Measurements from ENCODE around the gene LCAT.
A peak's percentile ranks its signal among the peaks of the same experiment; 100 is the strongest.
"Not testable (repeated sequence)": the region's sequence is repeated elsewhere in the genome, so short reads cannot be mapped to it uniquely, and the experiment has no call there.

Gene LCAT

GRCh38 chr16:67943619-67944504, at the start of gene LCAT:
TSS of gene LCAT (minus strand) at chr16:67944120. CDS start at chr16:67944101, 19 bp downstream.
- no peak for DNase-seq

DNA sequence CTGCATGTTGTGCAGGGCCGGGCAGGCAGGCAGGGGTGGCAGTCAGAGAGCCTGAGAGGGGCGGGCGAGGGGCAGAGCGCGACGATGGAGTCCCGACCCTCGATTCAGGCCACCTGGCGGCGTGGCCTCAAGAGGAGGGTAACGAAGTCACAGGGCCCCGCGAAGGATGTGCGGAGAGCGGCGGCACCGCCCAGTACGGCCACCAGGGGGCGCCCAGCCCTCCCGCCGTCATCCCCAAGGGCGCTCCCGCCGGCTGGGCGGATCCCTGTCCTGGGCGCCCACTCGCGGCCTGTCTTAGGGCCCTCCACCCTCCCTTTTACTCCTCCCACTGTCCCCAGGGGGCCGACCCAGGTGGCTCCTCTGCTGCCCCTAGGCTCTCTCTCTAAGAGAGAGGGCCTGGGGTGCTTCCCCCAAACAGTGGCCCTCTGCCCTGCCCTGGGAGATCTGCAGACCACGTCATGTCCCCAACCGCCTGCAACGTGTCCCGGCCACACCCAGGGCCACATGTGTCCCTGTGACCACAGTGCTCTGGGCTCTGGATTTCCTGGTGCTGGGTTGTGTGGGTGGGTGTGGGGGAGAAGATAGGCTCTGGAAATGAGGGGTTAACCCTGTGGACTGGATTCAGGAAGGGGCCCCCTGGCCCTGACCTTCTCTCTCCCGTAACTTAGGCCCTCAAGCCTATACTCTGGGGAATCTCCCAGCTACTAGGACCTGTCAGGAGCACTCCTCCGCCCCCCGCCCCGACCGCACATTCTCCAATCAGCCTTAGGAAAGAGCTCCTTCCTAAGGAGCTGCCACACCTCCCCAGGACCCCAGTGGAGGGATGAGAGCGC, 49.5 kb upstream of the LCAT start:
- peak; percentile 87 for DNase-seq

DNA sequence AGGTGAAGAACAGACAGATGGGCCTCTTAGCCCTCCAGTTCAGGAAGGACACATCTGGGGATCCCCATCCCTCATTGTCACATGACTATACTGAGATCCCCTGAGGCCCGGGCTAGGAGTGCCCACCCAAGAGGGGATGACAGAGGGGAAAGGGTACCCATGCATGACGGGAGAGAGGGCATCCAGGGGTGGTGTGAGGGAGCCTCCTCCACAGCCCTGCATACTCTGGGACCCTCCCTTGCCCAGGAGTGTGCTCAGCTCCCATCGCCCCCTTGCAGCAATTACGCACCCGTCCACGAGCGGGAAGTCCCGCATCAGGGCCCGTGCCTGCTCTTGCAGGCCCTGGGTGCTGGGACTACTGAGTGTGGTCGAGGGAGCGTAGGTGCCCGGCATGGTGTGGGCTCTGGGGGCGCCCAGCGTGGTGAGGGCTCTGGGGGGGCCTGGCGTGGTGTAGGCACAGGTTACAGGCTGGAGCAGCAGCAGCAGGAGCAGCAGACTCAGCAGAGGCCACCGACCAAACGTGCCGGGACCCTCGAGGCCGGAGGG, 48.8 kb upstream of the LCAT start:
- DNase-seq: no peak

- DNase-seq: no peak
These were observed 46.1 kb upstream of the LCAT start for GRCh38 chr16:67990018-67990386.

- DNase-seq: no peak
These were observed 45.5 kb upstream of the LCAT start for GRCh38 chr16:67989322-67990017.

DNA sequence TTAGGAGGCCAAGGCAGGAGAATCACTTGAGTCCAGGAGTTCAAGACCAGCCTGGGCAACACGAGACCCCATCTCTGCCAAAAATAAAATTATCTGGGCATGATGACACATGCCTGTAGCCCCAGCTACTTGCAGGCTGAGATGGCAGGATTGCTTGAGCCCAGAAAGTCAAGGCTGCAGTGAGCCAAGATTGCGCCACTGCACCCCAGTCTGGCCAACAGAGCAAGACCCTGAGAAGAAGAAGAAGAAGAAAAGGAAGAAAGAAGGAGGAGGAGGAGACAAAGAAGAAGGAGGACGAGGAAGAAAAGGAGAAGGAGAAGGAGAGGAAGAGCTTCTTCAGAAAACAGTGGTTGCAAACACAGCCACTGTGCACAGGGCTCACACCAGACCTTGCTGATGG, 44.8 kb upstream of the LCAT start:
- no peak for DNase-seq

DNA sequence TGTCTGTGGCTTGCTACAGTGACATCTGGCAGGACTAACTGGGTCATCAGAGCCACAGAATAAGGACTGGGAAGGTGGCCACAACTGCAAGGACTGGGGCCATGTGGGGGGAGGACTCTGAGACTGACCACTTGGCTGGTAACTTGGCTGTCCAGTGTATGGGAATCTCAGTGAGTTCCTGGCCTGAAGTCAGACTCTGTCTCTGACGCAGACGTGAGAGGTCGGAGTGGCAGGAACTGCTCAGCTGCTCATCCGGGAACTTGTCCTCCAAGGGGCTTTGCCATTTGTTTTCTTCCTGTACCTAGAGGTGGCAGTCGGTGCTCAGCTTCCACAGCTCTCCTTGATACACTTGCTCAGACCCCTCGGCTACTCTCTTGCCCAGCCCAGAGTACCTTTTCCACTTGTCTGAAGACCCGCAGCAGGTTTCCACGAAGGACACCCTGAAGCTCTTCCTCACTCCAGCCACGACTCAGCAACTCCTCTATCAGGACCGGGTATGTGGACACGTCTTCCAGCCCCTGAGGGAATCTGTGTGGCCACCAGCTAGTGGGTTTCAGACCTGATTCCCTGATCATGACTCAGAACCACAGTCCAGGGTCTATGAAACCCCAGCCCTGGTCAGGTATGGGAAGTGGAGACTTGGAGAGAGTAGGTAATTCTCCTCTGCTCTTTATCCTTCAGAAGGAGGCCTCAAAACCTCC, 43.7 kb upstream of the LCAT start:
- DNase-seq: no peak

- no peak for DNase-seq
These were observed 43.0 kb upstream of the LCAT start for GRCh38 chr16:67986949-67987348.

GRCh38 chr16:67982011-67982696, 38.2 kb upstream of the LCAT start:
- DNase-seq: no peak

DNA sequence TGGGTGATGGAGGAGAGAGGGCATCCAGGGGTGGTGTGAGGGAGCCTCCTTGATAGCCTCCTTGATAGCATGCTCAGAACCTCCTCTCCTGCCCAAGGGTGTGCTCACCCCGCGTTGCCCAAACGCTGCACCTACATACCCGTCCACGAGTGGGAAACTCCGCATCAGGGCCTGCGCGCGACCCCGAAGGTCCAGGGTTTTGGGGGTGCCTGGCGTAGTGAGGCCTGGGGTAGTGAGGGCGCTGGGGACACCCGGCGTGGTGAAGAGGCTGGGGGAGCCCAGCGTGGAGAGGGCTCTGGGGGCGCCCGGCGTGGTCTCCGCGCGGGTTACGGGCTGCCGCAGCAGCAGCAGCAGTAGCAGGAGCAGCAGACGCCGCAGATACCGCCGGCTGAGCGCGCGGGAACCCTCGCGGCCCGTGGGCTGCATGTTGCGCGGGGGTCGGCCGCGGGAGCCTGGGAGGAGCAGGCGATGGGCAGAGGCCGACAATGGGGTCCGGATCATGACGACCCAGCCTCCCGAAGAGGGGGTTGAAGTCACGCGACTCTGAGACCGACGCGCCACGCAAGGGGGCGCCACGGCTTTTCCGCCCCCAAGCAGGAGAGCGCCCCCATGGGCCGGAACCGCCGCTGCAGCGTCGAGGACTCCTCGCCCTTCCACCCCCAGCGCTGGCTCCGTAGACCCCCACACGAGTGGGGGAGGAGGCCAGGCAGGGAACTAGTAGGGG, 36.2 kb upstream of the LCAT start, which contains the start of gene DPEP3:
Gene DPEP3 (minus strand): TSS at position 545 of the 724 bp plus-strand sequence. CDS start 119 bp downstream, at position 426.
- peak; percentile 22 for DNase-seq

DNA sequence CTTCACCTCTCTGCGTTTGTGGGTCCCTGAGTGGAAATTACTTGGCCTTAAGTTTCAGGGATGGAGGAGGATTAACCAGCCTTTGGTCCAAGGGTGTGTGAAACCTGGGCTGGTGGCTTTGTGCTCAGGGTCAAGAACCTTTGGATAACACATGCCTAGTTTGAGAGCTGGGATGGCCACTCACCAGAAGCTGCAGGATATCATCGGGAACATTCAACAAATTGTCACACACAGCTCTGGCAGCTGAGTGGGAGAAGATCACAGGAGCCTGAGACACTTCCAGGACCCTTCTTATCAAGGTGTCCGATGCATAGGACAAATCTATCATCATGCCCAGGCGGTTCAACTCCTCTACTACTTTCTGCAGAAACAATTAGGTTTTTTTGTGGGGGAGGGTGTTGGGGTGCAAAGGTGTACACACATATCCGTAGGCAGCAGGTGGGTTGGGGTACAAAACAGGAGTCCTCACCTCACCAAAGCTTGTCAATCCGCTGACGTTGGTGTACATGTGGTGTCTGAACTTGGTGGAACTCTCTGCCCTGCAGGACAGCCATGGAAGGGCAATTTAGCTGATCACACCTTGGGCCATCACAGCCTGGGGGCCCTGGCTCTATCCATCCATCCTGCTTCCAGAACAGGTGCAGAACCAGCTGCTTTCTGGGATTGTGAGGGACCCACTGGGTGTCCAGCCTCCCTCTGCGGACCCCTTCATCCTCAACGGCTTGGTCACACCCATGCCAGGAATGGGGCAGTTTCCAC, 33.7 kb upstream of the LCAT start:
- no peak for DNase-seq

DNA sequence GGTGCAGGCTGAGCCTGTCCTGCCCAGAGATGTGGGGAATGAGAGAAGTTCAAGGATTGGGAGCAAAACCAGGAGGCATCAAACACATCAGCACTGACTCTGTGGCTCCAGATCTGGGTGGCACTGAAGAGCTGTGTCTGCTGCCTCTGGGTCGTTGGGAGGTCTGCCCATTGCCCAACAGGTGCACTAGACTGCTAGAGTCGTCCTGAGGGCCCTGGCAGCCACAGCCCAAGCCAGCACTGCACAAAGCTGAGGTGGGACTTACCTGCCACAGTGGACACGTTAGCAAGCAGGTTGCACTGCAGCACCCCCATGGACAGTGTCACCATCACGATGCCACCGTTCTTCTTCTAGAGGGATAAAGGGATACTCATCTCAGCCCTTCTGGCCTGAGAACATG, 33.1 kb upstream of the LCAT start:
- DNase-seq: no peak

DNA sequence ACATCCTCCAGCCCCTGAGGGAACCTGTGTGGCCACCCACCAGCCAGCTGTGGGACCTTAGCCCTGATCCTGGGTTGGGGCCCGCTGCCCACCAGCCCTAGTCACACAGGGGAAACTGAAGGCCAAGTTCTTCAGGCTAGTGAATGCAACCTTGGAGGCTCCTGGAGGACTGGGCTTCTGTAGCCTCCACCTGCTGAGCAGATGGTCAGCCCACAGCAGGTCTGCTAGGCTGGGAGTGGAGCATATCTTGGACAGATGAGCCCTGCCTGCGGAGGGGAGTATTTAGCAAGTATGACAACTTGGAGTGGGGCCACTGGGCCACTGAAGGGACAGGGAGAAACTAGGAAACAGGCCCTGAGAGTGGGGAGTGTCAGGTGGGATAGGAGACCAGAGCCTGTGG, 32.3 kb upstream of the LCAT start:
- no peak for DNase-seq

DNA sequence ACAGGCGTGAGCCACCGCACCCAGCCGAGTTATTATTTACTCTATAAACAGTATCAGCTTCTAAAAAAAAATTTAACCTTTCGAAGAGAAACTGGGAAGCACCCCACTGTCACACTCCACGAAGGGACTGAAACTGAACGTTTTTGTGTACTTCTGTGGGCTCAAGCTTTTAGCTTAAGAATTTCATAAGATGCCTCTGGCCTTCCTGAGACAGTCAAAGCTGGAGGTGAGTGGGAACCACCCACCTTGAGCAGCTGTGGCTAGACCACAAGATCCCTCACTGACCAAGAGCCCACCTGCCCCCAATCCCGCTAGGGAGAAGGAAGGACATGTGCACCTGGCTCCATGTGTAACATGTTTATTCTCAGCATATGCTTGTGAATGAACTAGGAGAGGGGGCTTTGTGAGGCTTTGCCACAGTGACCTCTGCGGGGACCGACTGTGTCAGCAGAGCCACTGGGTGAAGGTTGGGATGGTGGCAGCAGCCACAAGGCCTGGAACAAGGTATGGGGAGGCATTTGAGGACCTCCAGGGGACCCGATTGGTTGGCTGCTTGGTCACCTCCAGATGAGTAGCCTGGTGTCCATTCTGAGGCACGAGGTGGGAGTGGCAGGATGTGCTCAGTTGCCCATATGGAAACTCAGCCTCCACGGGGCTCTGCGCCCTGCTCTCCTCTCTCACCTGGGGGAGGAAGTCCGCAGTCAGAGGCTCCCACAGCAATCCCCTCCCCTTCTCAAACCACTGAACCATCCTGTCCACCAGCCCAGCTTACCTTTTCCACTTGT, 31.6 kb upstream of the LCAT start:
- DNase-seq: no peak

- DNase-seq: not testable (repeated sequence)
These were observed 28.4 kb upstream of the LCAT start for GRCh38 chr16:67972285-67972684.

DNA sequence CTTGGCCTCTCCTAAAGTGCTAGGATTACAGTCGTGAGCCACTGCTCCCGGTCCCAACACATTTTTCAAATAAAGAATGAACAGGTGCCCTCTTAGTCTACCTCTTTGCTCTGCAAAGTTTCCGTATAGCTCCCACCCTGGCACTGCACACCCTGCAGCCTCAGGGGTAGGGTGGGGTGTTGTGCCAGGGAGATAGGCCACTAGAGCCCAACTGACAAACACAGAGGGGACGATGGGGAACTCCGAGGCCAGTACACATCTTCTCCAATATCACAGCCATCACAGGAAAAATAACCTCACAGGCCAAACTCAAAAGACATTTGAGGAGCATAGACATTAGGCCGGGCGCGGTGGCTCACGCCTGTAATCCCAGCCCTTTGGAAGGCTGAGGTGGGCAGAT, 27.2 kb upstream of the LCAT start:
- DNase-seq: no peak

DNA sequence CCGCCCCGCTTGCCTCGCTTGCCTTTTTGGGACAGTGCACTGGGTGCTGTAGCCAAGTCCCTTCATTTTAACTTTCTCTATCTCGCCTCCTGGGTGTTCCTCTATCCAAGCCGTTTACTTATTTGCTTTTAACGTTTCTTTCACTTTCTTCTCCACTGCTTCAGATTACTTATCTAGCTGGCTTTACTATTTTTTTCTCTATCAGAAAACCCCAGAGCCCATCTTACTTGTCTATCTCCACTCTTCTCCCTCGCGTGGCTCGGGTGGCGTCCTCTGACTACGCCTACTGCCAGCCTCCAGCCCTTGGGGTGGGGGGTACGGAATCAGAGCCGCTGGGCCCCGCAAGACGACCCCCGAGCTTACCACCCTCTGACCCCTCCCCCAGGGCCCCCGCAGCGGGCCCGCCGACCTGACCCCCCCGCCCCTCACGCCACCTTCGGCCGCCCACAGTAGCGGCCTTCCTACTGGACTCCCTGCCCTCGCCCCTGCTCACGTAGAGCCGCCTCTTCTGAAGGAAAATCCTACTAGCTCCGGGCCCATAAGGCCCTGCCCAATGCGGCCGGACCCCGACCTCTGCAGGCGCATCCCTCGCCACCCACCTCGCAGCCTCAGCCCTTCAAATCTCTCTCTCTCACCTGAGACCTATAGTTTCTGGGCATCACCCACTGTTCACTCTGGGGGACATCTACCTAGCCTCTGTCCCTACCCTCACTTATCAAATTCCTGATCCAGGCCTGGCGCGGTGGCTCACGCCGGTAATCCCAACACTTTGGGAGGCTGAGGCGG, 25.5 kb upstream of the LCAT start:
- DNase-seq: peak; percentile 8

All from CD4-positive, alpha-beta T cell treated with Interleukin-6 for 4 hours (primary cell).